SK-N-MC (cell line): Measurements from ENCODE around the gene HSPA4.

Experiments
- EZH2 ChIP-seq: fragments of 200-600 bp; sonication (generic); IDR thresholded peaks from one replicate; pipeline ENCODE4 v1.6.1; 2017; ENCODE audit warnings: antibody characterized with exemption
- POLR2AphosphoS5 ChIP-seq: IDR thresholded peaks from 2 replicates; pipeline ENCODE4 v1.6.1; 2012; ENCODE audit warnings: mild to moderate bottlenecking, low read depth, low read length, borderline replicate concordance

- TF ChIP-seq EZH2 (no peak), POLR2AphosphoS5 (no peak)
These were observed 78.1 kb downstream of the HSPA4 start for GRCh38 chr5:133129950-133130349.
